ENCODE measurements around the gene KRT32. TPM values are rescaled to one million over a fixed set of nuclear protein-coding genes. Genes with fewer than 3 reads are reported as not detected.

KRT32 gene
- total RNA-seq, 1 donor from 2014 or later = not detected

- no peak for TF ChIP-seq CTCF (conservative IDR thresholded peaks at IDR 0.05; ENCODE audit: low read depth, low read length)
- no peak overlapping the region for H3K4me3 ChIP-seq (ENCODE audit: low read depth, low read length)
- DNase-seq (ENCODE audit: low read depth) = no peak
Observed at GRCh38 chr17:41511116-41511515, 43.9 kb upstream of the KRT32 start.

DNA sequence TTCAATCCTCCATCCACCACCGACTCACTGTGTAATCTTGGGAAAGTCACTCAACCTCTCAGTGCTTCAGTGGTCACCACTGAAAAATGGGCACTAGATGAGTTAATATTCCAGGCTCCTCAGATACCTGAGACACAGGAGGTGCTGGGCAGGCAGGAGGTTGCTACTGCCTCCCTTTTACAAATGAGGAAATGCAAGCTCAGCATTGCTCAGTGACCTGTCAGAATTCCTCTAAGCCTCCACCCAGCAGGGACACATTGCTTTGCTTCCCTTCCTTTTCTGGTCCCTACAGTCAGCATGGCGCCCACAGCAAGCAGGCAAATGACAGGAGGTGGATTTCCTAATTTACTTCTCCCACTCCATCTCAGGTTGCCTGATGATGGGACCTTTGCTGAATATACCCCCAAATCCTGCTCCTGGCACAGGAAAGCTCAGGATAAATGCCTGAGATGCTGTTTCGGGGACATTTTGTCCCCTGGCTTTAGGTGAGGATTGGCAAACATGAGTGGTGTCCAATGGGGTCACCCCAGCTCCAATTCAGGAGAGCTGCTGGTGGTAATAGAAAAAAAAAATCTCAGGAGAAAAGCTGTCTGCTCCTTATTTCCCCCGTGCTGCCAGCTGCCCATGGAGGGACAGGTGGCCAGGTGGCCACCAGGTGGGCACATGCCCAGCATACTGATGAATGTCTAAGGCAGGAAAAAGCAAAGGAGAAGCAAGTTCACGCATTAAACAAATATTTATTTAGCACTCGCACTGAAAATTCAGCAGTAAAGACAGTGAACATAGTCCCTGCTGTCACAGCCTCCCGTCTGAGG, 43.3 kb upstream of the KRT32 start:
- no peak for DNase-seq (ENCODE audit: low read depth)
- TF ChIP-seq CTCF (conservative IDR thresholded peaks at IDR 0.05; ENCODE audit: low read depth, low read length) = no peak
- H3K4me3 ChIP-seq (ENCODE audit: low read depth, low read length) = no peak overlapping the region

GRCh38 chr17:41507315-41507880, 40.2 kb upstream of the KRT32 start:
- TF ChIP-seq CTCF (conservative IDR thresholded peaks at IDR 0.05; ENCODE audit: low read depth, low read length) = no peak
- DNase-seq (ENCODE audit: low read depth) = no peak
- no peak overlapping the region for H3K4me3 ChIP-seq (ENCODE audit: low read depth, low read length)

DNA sequence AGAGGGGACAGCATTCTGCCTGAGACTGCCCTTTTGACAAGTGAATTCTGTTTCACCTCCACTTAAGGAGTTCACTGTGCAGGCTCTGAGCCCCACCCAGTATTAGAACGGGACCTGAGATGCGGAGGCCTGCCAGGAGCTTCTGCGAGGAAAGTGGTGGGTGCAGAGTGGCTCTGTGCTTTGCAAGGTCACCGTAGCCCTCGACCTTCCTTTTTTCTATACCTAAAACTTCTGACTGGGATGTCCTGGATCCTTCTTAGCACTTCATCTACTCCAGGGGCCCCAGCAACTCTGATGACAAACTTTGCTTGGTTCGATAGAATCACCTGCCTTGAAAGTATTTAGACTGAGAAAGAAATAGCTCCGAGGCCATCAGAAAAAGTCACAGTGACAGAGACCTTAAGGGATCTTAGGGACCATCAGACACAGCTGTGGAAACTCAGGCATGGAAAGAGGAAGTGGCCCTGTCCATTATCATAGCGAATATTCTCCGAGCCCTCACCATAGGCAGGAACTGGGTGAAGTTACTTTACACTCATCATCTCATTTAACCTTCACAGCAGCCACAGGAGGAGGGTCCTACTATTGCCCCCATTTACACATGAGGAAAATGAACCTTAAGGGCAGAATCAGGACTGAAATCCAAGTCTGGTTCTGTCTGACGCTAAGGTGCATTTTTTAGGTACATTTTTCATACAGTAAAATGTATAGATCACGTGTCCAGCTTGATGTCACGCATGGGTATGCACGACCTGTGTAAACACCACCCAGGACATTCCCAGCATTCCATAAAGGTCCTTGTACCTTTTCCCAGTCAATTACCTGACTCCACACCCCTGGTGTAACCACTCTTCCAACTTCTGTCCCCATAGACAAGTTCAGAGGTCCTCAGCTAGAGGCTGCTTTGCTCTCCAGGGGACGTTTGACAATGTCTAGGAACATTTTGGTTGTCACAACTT, 38.9 kb upstream of the KRT32 start:
- no peak for TF ChIP-seq CTCF (conservative IDR thresholded peaks at IDR 0.05; ENCODE audit: low read depth, low read length)
- no peak for DNase-seq (ENCODE audit: low read depth)
- no peak overlapping the region for H3K4me3 ChIP-seq (ENCODE audit: low read depth, low read length)

- TF ChIP-seq CTCF (conservative IDR thresholded peaks at IDR 0.05; ENCODE audit: low read depth, low read length) = no peak
- H3K4me3 ChIP-seq (ENCODE audit: low read depth, low read length) = no peak within 1 kb of the TSS
- no peak for DNase-seq (ENCODE audit: low read depth)
Observed at GRCh38 chr17:41505007-41505808, 38.0 kb upstream of the KRT32 start, which contains the start of gene KRT13. TSS of gene KRT13 (minus strand) at chr17:41505612. CDS start at chr17:41505550, 62 bp downstream.
